Upper lobe of left lung (tissue), 6 donors: ENCODE measurements around the gene LYSMD1. TPM values are rescaled to one million over a fixed set of nuclear protein-coding genes. Genes with fewer than 3 reads are reported as not detected.
A peak's percentile ranks its signal among the peaks of the same experiment; 100 is the strongest.

ENCODE experiments used
- ATAC-seq, 2 donors: fragments of 200-7000 bp; cut with Tn5 transposase; one replicate each; pipeline ENCODE4 v1.9.1; 2022; ENCODE audit warnings: mild to moderate bottlenecking in 2 of 2, moderate library complexity in 2 of 2; ENCODE audit not compliant: low FRiP score in 2 of 2
- DNase-seq, 2 donors: peaks; one replicate each; pipeline ENCODE4 v3.0.0-alpha.2; 2019 to 2020
- H3K27ac ChIP-seq, 4 donors: fragments of 200-600 bp; sonication (generic); one replicate each; pipeline ENCODE4 v1.5.1; 2016 to 2019
- H3K27me3 ChIP-seq, 4 donors: fragments of 200-600 bp; sonication (generic); one replicate each; pipeline ENCODE4 v1.5.1; 2017 to 2019
- H3K36me3 ChIP-seq, 4 donors: fragments of 200-600 bp; sonication (generic); one replicate each; pipeline ENCODE4 v1.5.1; 2016 to 2019
- H3K4me1 ChIP-seq, 4 donors: fragments of 200-600 bp; sonication (generic); one replicate each; pipeline ENCODE4 v1.5.1; 2018 to 2019
- H3K4me3 ChIP-seq, 4 donors: fragments of 200-600 bp; sonication (generic); one replicate each; pipeline ENCODE4 v1.5.1; 2017 to 2019; ENCODE audit warnings: mild to moderate bottlenecking in 2 of 4, moderate library complexity in 1 of 4
- H3K9me3 ChIP-seq, 4 donors: fragments of 200-600 bp; sonication (generic); one replicate each; pipeline ENCODE4 v1.5.1; 2018 to 2019
- EP300 ChIP-seq, 4 donors: sonication (generic); formaldehyde crosslinking; IDR thresholded peaks; one replicate each; pipeline ENCODE4 v1.5.1; 2017; ENCODE audit warnings: antibody characterized with exemption in 4 of 4, control low read depth in 2 of 4
- POLR2A ChIP-seq, 4 donors: fragments of 450-650 bp; IDR thresholded peaks; one replicate each; pipeline ENCODE4 v1.5.1; 2016 to 2017; ENCODE audit warnings: antibody characterized with exemption in 4 of 4, mild to moderate bottlenecking in 2 of 4
- POLR2AphosphoS5 ChIP-seq, 2 donors: sonication (generic); formaldehyde crosslinking; IDR thresholded peaks; one replicate each; pipeline ENCODE4 v1.5.1; 2017; ENCODE audit warnings: antibody characterized with exemption in 2 of 2
- WGBS, 2 donors: methylation state at CpG; one replicate each; pipeline ENCODE4 v1.1.5; 2017 to 2018; 5-methylcytosine and 5-hydroxymethylcytosine counted together
- total RNA-seq, 6 donors: library from RNA; depleted of rRNA in 4 of 6; stranded (reverse); fragments of >200 nt in 4 of 6; gene quantifications; one replicate each; pipeline versions ENCODE4 v1.1.0 to v1.2.1, GENCODE V29; 2016 to 2021
- TF ChIP-seq, protein P1 (sequence below), 6 experiments: fragments of 450-650 bp in 4 of 6; fragments of 200-600 bp in 2 of 6; sonication (generic) in 2 of 6; IDR thresholded peaks; one replicate each; pipeline ENCODE4 v1.5.1; 2016 to 2019; ENCODE audit warnings: antibody characterized with exemption in 6 of 6
- donor health status: DM: no; HTN: no; CAD: no; lungs with moderate emphysema.
- donor health status: DM: no; HTN: yes; CAD: no; lungs with severe emphysema.

The LYSMD1 gene
- total RNA-seq, 6 donors from 2014 or later = 2.2 to 16.8 (median 6.2) TPM

DNA sequence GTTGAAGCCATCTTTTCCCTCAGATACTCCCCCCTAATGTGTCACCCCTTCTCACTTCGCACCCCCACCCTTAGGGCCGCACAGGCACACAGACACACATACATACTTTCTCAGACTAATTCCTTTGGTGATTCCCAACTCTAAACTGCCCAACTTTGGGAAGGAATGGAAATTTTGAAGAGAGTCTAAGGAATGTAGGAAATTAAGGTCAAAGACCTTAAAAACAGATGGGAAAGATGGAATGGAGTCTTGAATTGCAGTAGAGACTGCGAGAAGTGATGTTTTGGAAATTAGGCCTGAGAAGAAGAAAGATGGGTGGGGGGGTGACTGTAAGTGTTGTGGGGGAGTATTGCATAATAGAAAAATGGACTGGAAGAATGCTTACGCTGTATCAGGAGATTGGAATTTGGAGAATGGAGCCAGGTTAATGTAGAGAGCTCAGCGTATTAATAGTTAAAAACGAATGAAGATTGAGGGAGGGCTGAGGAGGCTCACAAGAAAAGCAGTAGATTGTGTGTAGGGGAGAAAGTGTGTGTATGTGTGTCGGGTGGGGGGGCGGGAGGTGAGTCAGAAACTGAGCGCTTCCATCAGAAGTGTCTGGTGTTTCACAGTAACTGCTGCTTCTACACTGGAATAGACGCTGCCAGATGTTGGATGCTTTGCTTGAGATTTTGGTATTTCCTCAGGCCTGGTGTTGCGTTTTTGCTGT lies 34.3 kb upstream of the LYSMD1 start:
- Histone ChIP-seq H3K27ac (peak overlapping the region; percentile 90 to 93 (median 92)), H3K4me1 (peaks cover 36 to 63% (median 44%) of the 10 kb centered on the region in 4 donors), H3K27me3 (no peaks in the 10 kb centered on the region), H3K36me3 (peaks cover 3 to 22% (median 8%) of the 10 kb centered on the region in 4 donors), H3K9me3 (no peaks in the 10 kb centered on the region), H3K4me3 (peak overlapping the region; percentile 63 to 87 (median 73))
- peak in 1 of 2 donors; percentile 24 for ATAC-seq
- TF ChIP-seq, protein P1, sequence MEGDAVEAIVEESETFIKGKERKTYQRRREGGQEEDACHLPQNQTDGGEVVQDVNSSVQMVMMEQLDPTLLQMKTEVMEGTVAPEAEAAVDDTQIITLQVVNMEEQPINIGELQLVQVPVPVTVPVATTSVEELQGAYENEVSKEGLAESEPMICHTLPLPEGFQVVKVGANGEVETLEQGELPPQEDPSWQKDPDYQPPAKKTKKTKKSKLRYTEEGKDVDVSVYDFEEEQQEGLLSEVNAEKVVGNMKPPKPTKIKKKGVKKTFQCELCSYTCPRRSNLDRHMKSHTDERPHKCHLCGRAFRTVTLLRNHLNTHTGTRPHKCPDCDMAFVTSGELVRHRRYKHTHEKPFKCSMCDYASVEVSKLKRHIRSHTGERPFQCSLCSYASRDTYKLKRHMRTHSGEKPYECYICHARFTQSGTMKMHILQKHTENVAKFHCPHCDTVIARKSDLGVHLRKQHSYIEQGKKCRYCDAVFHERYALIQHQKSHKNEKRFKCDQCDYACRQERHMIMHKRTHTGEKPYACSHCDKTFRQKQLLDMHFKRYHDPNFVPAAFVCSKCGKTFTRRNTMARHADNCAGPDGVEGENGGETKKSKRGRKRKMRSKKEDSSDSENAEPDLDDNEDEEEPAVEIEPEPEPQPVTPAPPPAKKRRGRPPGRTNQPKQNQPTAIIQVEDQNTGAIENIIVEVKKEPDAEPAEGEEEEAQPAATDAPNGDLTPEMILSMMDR (IDR thresholded peaks at IDR 0.05) = no peak
- TF ChIP-seq POLR2A (IDR thresholded peaks at IDR 0.05) (no peak), POLR2AphosphoS5 (IDR thresholded peaks at IDR 0.05) (no peak), EP300 (IDR thresholded peaks at IDR 0.05) (no peak)
- no peak for DNase-seq
- whole genome bisulfite sequencing, 2 donors = 33% methylated on average over 11 of the region's 11 CpGs

DNA sequence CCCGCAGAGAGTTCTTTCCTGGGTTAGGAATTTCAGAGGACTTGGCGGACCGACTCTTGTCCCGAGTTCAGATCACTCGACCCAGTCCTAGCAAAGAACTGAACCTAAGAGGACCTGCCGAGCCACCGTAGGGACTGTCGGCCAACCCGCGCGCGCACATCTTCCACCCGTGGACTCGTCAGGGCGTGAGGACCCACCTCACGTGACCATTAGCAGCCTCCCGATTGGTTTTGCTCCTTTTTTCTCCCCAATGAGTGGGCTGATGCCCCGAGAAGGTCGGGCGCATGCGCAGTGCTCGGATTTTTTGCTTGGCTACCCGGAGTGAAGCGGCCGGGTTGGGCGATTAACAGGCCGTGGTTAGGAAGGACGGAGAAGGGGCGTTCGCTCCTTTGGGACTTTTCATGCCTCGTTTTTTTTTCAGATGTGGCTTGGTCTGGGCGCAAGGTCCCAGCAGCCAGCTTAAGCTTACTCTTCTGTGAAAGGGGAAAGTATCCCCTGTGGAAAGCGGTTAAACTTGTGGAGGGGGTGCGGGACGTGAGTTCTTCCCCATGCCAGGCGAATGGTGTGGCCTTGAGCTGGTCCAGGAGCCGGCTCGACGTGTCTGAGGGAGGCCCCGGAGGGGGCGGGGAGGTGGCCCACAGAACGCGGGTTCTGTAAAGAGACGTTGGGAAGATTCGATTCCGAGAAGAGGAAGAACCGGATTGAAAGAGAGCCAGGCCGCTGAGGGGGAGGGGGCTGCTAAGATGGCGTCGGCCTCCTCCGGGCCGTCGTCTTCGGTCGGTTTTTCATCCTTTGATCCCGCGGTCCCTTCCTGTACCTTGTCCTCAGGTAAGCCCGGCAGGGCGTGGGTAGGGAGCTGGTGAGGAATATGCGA lies 32.8 kb upstream of the LYSMD1 start, which contains the start of gene PIP5K1A:
PIP5K1A (plus strand) TSS at position 299 of the 874 bp plus-strand sequence; CDS start at position 744, 445 bp downstream.
- peaks cover 36 to 57% (median 44%) of the 10 kb centered on the region in 4 donors for H3K4me1 ChIP-seq
- H3K27me3 ChIP-seq = no peaks in the 10 kb centered on the region
- DNase-seq = peak; percentile 97 to 99
- WGBS, 2 donors = 0 to 1% methylated on average over 47 to 60 of the region's 60 CpGs
- H3K9me3 ChIP-seq = no peaks in the 10 kb centered on the region
- TF ChIP-seq POLR2A (IDR thresholded peaks at IDR 0.05) (peak in 3 of 4 donors; percentile 72 to 88 (median 87)), POLR2AphosphoS5 (IDR thresholded peaks at IDR 0.05) (peak; percentile 91 to 92), EP300 (IDR thresholded peaks at IDR 0.05) (no peak)
- TF ChIP-seq, protein P1 (IDR thresholded peaks at IDR 0.05) = peak in 1 of 6 experiments; percentile 25
- H3K27ac ChIP-seq = peak within 1 kb of the TSS; percentile 90 to 93 (median 92)
- peak; percentile 95 for ATAC-seq
- H3K36me3 ChIP-seq = peaks cover 3 to 13% (median 8%) of the 10 kb centered on the region in 4 donors
- H3K4me3 ChIP-seq = peak within 1 kb of the TSS; percentile 63 to 87 (median 73)

DNA sequence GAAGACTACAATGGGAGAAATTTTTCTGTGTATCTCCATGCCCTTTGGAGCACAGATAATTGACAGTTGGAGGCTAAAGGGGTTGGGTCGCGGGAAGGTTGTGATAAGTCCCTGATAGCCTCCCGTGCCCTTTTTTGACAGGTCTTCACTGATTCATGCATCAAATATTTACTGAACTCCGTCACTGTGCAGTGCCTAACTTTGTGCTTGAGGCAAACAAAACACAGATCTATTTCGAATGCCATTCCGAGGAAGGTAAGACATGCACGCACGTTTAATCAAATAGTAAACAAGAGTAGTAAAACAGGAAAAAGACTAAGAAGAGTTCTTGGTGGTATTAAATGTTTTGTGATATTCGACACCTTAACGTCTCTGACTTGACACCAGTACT lies 32.2 kb upstream of the LYSMD1 start:
- H3K27ac ChIP-seq = peak overlapping the region; percentile 90 to 93 (median 92)
- WGBS, 2 donors = 12 to 13% methylated on average over 10 of the region's 10 CpGs
- no peaks in the 10 kb centered on the region for H3K9me3 ChIP-seq
- H3K4me3 ChIP-seq = peak overlapping the region in 3 of 4 donors; percentile 63 to 76 (median 70)
- no peaks in the 10 kb centered on the region for H3K27me3 ChIP-seq
- H3K4me1 ChIP-seq = peaks cover 36 to 56% (median 44%) of the 10 kb centered on the region in 4 donors
- DNase-seq (no peak), ATAC-seq (no peak)
- TF ChIP-seq POLR2AphosphoS5 (IDR thresholded peaks at IDR 0.05) = no peak
- TF ChIP-seq EP300 (IDR thresholded peaks at IDR 0.05) = no peak
- TF ChIP-seq, protein P1 (IDR thresholded peaks at IDR 0.05) = no peak
- peaks cover 2 to 7% (median 5%) of the 10 kb centered on the region in 4 donors for H3K36me3 ChIP-seq

DNA sequence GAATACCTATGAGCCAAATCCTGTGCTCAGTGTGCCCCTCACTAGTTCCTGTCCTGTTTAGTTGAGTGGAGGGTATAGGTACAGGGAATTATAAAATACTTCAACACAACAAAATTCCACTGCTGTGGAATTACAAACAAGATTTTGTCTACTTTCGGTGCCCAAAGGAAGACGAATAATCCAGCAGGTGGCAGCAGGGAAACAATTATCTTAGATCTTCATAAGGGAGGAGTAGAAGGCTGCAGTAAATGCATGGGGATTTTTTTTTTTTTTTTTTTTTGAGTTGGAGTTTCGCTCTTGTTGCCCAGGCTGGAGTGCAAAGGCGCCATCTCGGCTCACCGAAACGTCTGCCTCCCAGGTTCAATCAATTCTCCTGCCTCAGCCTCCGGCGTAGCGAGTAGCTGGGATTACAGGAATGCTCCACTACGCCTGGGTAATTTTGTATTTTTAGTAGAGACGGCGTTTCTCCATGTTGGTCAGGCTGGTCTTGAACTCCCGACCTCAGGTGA lies 30.6 kb upstream of the LYSMD1 start:
- DNase-seq = peak in 1 of 2 donors; percentile 58
- TF ChIP-seq, protein P1 (IDR thresholded peaks at IDR 0.05) = peak in 5 of 6 experiments; percentile 30 to 62 (median 51)
- TF ChIP-seq EP300 (IDR thresholded peaks at IDR 0.05) (no peak), POLR2AphosphoS5 (IDR thresholded peaks at IDR 0.05) (no peak)
- peaks cover 26 to 43% (median 33%) of the 10 kb centered on the region in 4 donors for H3K4me1 ChIP-seq
- H3K27ac ChIP-seq = peak overlapping the region; percentile 69 to 77 (median 76)
- H3K27me3 ChIP-seq = no peaks in the 10 kb centered on the region
- peak in 1 of 2 donors; percentile 53 for ATAC-seq
- 41 to 44% methylated on average over 13 to 14 of the region's 14 CpGs for WGBS, 2 donors
- peak overlapping the region in 2 of 4 donors; percentile 16 to 25 for H3K4me3 ChIP-seq
- H3K36me3 ChIP-seq = no peaks in the 10 kb centered on the region
- H3K9me3 ChIP-seq = no peaks in the 10 kb centered on the region
